K562 (cell line): ENCODE results near the gene ATP5PD. TPM values are rescaled to one million over a fixed set of nuclear protein-coding genes. Genes with fewer than 3 reads are reported as not detected.
A peak's percentile ranks its signal among the peaks of the same experiment; 100 is the strongest.

ENCODE experiments used
- BRF1 ChIP-seq: IDR thresholded peaks from 3 replicates; pipeline ENCODE4 v1.6.1; 2011; ENCODE audit warnings: borderline replicate concordance, mild to moderate bottlenecking; ENCODE audit not compliant: insufficient read length; ENCODE audit errors: extremely low read depth
- HDGF ChIP-seq: fragments of 450-650 bp; IDR thresholded peaks from 2 replicates; pipeline ENCODE4 v1.6.1; 2016
- RHOXF2B ChIP-seq: fragments of 250-450 bp; sonication (Bioruptor Pico); conservative IDR thresholded peaks from 2 replicates; pipeline ENCODE4 v1.5.1; 2021
- ZBTB5 ChIP-seq: fragments of 450-650 bp; IDR thresholded peaks from 2 replicates; pipeline ENCODE4 v1.6.1; 2017; ENCODE audit warnings: antibody characterized with exemption
- ZNF143 ChIP-seq: sonication (generic); formaldehyde crosslinking; IDR thresholded peaks from 2 replicates; pipeline ENCODE4 v1.9.0; 2022; ENCODE audit warnings: mild to moderate bottlenecking, missing genetic modification reagents
- ZNF407 ChIP-seq: fragments of 450-650 bp; IDR thresholded peaks from 2 replicates; pipeline ENCODE4 v1.6.1; 2016; ENCODE audit warnings: low read depth
- polyA plus RNA-seq, 8 experiments: library from polyadenylated mRNA; depleted of rRNA in 4 of 8; stranded (reverse) in 5 of 8; unstranded in 3 of 8; fragments of >200 nt; fragmentation: Nextera tagmentation in 2 of 8; fragmentation: Illumina TruSeq in 1 of 8; extraction: Ambion mirVana in 2 of 8; extraction: Trizol in 1 of 8; gene quantifications; 2 replicates each; pipeline versions ENCODE4 v1.2.1 to v1.2.3, GENCODE V29; 2011 to 2014; ENCODE audit warnings: inconsistent platforms in 1 of 8, missing spikeins in 1 of 8
- total RNA-seq, 7 experiments: library from RNA; depleted of rRNA in 6 of 7; stranded (reverse); fragments of >200 nt in 6 of 7; fragmentation: Illumina TruSeq in 2 of 7; extraction: Trizol in 2 of 7; gene quantifications; 2 replicates each; pipeline versions ENCODE4 v1.2.1 to v1.2.3, GENCODE V29; 2011 to 2021; ENCODE audit warnings: low replicate concordance in 1 of 7

The ATP5PD gene
- total and polyA plus RNA-seq, 9 of the 15 experiments (the other 6 are each of a cell fraction or from before 2014, with no cell fraction given), result 271 to 828 (median 432) TPM

DNA sequence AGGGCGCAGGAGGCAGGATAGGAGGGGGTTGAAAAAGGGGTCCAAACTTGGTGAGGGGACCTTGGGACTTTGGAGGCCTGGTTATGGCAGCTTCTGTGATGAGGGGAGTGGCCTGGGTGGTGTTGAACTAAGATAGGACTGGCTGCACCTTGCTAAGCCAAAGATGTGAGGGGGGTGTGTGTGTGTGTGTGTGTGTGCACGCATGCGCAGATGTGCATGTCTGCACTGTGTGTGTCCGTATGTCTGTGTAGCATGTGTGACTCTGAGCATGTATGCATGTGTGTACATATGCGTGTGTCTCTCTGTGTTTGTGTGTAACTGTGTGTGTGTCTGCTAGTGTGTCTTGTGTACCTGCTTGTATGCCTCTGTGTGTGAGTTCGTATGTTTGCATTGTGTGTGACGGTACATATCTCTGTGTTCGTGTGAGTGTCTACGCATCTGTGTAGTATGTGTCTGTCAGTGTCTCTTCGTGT is 45.1 kb upstream of the ATP5PD start (continued):
- TF ChIP-seq ZNF407 (peak; percentile 46; the same call in 1 of the 2 replicates), BRF1 (no peak), HDGF (peak; percentile 91), RHOXF2B (CRISPR knock-in tag) (no peak), ZBTB5 (no peak), ZNF143 (CRISPR knock-in tag) (peak; percentile 40; the same call in 1 of the 2 replicates)
